ENCODE measurements around the gene SYTL1.

- TF ChIP-seq FOXM1 (IDR thresholded peaks at IDR 0.05; ENCODE audit: low read depth) (no peak), FOXM1 (CRISPR knock-in tag; IDR thresholded peaks at IDR 0.05; ENCODE audit: low read depth) (no peak), POLR2A (conservative IDR thresholded peaks at IDR 0.05) (no peak), ZBTB5 (IDR thresholded peaks at IDR 0.05) (no peak), BRCA1 (IDR thresholded peaks at IDR 0.05) (no peak), BRCA1 (CRISPR knock-in tag; IDR thresholded peaks at IDR 0.05) (no peak), FOS (IDR thresholded peaks at IDR 0.05; ENCODE audit: extremely low read depth, insufficient read length) (no peak), USF1 (CRISPR knock-in tag; IDR thresholded peaks at IDR 0.05) (no peak)
These were observed 3.5 kb downstream of the SYTL1 start for GRCh38 chr1:27345272-27345671.

Measured in K562 (cell line).